Cardiac fibroblast (primary cell): ENCODE measurements around the gene DNAH17.

Experiments used
- DNase-seq, 2 donors: peaks; one replicate each; pipeline versions ENCODE4 v3.0.0 to v3.0.0-alpha.2; 2010; ENCODE audit warnings: low read depth in 2 of 2
- H3K4me3 ChIP-seq, 2 donors: replicated peaks in 1 of 2; 1 replicate in 1 of 2; 2 replicates in 1 of 2; pipeline ENCODE4 v1.5.1; 2011; ENCODE audit warnings: low read depth in 2 of 2, low read length in 2 of 2, mild to moderate bottlenecking in 2 of 2, moderate library complexity in 1 of 2
- CTCF ChIP-seq: IDR thresholded peaks from one replicate; pipeline ENCODE4 v1.5.1; 2011; ENCODE audit warnings: low read depth, mild to moderate bottlenecking, low read length, inconsistent platforms

DNAH17 gene

DNA sequence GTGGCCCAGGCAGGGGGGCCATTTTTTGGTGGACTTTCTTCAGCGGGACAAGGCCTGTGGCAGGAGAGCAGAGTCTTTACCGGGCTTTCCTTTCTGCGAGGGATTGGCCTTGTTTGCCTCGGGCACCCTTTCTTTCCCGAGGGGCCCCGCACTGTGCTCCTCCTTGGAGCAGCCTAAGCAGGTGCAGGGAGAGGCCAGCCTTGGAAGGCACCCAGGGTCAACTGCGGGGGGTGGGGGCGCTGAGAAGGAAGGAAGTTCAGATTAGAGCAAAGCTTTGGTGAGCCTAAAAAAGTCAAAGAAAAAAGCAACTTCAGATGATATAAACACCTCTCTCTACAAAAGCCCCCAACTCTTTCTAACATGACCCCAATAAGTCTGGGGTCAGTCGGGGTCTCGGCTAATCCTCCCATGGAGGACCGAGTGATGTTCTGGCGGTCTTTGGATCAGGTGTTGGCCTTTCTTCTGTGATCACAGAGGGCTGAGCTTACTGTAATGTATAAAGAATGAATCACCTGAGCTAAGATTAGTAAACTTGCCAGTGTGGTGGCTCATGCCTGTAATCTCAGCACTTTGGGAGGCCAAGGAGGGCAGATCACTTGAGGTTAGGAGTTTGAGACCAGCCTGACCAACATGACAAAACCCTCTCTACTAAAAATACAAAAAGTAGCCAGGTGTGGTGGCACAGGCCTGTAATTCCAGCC, 135.8 kb downstream of the DNAH17 start:
- no peak for DNase-seq
- H3K4me3 ChIP-seq: no peak overlapping the region
- TF ChIP-seq CTCF: no peak

DNA sequence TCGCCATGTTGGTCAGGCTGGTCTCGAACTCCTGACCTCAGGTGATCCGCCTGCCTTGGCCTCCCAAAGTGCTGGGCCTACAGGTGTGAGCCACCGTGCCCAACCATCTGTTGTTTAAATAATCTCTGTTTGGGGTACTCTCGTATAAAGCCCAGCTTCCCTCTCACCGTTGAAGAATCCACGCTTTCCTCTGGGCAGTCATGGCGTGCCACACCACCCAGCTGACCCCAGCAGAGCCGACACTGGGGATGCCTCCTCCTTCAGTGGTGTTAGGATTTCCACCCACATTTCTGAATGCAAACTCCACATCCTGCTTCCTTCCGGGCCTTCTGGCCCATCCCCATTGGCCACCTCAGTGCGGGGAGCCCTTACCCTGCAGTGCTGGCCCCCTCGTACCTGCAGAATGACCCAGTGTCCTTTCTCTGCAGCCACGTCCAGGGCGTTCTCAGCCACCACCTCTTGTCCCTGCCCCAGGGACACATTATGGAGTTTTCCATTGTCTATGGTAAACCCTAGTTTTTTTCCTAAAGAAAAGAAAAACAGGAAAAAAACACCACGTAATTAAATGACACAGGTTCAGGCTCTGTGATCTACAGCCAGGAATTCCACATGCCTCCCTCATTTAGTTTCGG, 138.4 kb downstream of the DNAH17 start:
- no peak overlapping the region for H3K4me3 ChIP-seq
- no peak for DNase-seq
- no peak for TF ChIP-seq CTCF

GRCh38 chr17:78438271-78438691, 138.9 kb downstream of the DNAH17 start:
- TF ChIP-seq CTCF: no peak

GRCh38 chr17:78437508-78438169, 139.6 kb downstream of the DNAH17 start:
- no peak overlapping the region for H3K4me3 ChIP-seq
- TF ChIP-seq CTCF: no peak
- no peak for DNase-seq

More at GRCh38 chr17:78438271-78438691, 138.9 kb downstream of the DNAH17 start:
- DNase-seq: no peak
- H3K4me3 ChIP-seq: no peak overlapping the region

GRCh38 chr17:78435330-78436005, 141.7 kb downstream of the DNAH17 start:
- TF ChIP-seq CTCF: no peak
- H3K4me3 ChIP-seq: no peak overlapping the region
- DNase-seq: no peak

DNA sequence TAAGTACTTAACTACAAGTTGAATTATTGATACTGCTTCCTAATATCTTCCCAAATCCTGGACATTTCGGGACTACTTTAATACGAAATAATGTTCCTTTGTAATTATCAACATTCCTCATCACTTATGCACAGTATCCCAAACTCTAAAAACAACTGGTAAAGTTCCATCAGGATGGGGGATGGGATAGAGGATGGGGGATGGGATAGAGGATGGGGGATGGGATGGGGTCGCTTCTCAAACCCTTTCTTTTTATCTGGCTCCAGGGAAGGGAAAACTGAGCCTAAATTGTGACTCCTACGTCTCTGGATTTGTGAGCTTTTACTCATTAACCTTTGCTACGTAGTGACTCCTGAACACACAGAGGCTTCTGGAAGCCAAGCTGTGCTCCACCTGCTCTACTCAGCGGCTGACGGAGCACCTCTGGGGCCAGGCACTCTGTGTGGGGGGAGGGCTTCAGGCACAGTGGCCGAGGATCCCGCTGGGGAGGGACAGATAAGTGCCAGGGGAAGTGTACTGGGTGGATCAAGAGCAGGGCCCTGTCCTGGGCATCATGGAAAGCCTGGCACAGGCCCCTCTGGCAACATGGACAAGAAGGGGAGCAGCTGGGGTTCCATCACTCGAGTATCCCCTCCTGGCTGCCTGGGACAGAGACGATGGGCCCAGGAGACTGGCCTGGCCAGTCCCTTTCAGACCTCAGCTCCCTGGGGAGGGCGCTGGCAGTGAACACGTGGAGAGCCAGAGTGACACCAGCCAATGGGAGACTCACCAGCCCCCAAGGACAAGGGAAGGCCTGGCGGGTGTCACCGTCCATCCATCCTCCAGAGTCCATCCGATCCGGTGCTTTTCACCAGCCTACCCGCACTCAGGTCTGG, 142.5 kb downstream of the DNAH17 start:
- no peak for DNase-seq
- TF ChIP-seq CTCF: no peak
- H3K4me3 ChIP-seq: no peak overlapping the region
